Gastrocnemius medialis (tissue), 4 donors: ENCODE results near the gene PERM1. TPM values are rescaled to one million over a fixed set of nuclear protein-coding genes. Genes with fewer than 3 reads are reported as not detected.

Source experiments
- ATAC-seq, 2 donors: fragments of 150-250 bp; one replicate each; pipeline ENCODE4 v1.9.1; 2016
- DNase-seq, 2 donors: peaks; one replicate each; pipeline ENCODE4 v3.0.0-alpha.2; 2019
- H3K27ac ChIP-seq, 4 donors: fragments of 200-600 bp; sonication (generic); 1 replicate in 1 of 4; 2 replicates in 3 of 4; pipeline ENCODE4 v1.5.1; 2016 to 2018; ENCODE audit warnings: mild to moderate bottlenecking in 2 of 4, moderate library complexity in 1 of 4
- H3K27me3 ChIP-seq, 3 donors: fragments of 200-600 bp; sonication (generic) in 2 of 3; 1 replicate in 1 of 3; 2 replicates in 2 of 3; pipeline versions ENCODE4 v1.5.1 to v1.6.0; 2016 to 2019; ENCODE audit warnings: mild to moderate bottlenecking in 1 of 3, moderate library complexity in 1 of 3
- H3K36me3 ChIP-seq, 2 donors: fragments of 200-600 bp; sonication (generic) in 1 of 2; one replicate each; pipeline ENCODE4 v1.5.1; 2017 to 2018
- H3K4me1 ChIP-seq, 2 donors: fragments of 200-600 bp; sonication (generic) in 1 of 2; one replicate each; pipeline ENCODE4 v1.5.1; 2016 to 2017; ENCODE audit warnings: mild to moderate bottlenecking in 2 of 2
- H3K4me3 ChIP-seq, 4 donors: fragments of 200-600 bp; sonication (generic) in 3 of 4; 1 replicate in 1 of 4; 2 replicates in 3 of 4; pipeline ENCODE4 v1.5.1; 2016 to 2019; ENCODE audit warnings: mild to moderate bottlenecking in 2 of 4
- H3K9me3 ChIP-seq, 3 donors: fragments of 200-600 bp; sonication (generic) in 2 of 3; 1 replicate in 1 of 3; 2 replicates in 2 of 3; pipeline ENCODE4 v1.5.1; 2016 to 2019
- POLR2A ChIP-seq, 2 donors: fragments of 450-650 bp; IDR thresholded peaks; one replicate each; pipeline ENCODE4 v1.6.1; 2017; ENCODE audit warnings: antibody characterized with exemption in 2 of 2, mild to moderate bottlenecking in 2 of 2, moderate library complexity in 2 of 2
- in situ Hi-C, 4 donors: fragments of 200-750 bp; cut with MboI; loops; one replicate each; pipeline versions ENCODE4 v1.15.0 to v1.8.0; 2017; ENCODE audit warnings: low sequenced_read_pairs in 4 of 4
- intact Hi-C: fragments of 100-400 bp; cut with DNase I; formaldehyde crosslinking; loops from one replicate; pipeline ENCODE4 v1.15.1; 2023; ENCODE audit warnings: low total_unique reads
- total RNA-seq, 4 donors: library from RNA; depleted of rRNA; stranded (reverse); fragments of >200 nt; gene quantifications; one replicate each; pipeline versions ENCODE4 v1.1.0 to v1.2.3, GENCODE V29; 2016
- TF ChIP-seq, protein P1 (sequence below), 5 experiments: fragments of 450-650 bp in 3 of 5; fragments of 200-600 bp in 2 of 5; sonication (generic) in 2 of 5; IDR thresholded peaks in 4 of 5; conservative IDR thresholded peaks in 1 of 5; 1 replicate in 4 of 5; 2 replicates in 1 of 5; pipeline ENCODE4 v1.5.1; 2016 to 2019; ENCODE audit warnings: antibody characterized with exemption in 5 of 5, mild to moderate bottlenecking in 3 of 5, moderate library complexity in 3 of 5

The PERM1 gene
- total RNA-seq, 4 donors from 2014 or later, result 38.9 to 218 (median 98.8) TPM

GRCh38 chr1:1022302-1023009, 40.6 kb upstream of the PERM1 start:
- Histone ChIP-seq H3K36me3 (no peaks in the 10 kb centered on the region), H3K4me3 (no peak overlapping the region), H3K27ac (no peak overlapping the region), H3K4me1 (peaks cover 3 to 9% of the 10 kb centered on the region in 2 donors), H3K9me3 (no peaks in the 10 kb centered on the region), H3K27me3 (peaks cover 6 to 10% (median 10%) of the 10 kb centered on the region in 3 donors)
- intact Hi-C loops (no loop called here), in situ Hi-C loops (no loop called here)
- TF ChIP-seq, protein P1, sequence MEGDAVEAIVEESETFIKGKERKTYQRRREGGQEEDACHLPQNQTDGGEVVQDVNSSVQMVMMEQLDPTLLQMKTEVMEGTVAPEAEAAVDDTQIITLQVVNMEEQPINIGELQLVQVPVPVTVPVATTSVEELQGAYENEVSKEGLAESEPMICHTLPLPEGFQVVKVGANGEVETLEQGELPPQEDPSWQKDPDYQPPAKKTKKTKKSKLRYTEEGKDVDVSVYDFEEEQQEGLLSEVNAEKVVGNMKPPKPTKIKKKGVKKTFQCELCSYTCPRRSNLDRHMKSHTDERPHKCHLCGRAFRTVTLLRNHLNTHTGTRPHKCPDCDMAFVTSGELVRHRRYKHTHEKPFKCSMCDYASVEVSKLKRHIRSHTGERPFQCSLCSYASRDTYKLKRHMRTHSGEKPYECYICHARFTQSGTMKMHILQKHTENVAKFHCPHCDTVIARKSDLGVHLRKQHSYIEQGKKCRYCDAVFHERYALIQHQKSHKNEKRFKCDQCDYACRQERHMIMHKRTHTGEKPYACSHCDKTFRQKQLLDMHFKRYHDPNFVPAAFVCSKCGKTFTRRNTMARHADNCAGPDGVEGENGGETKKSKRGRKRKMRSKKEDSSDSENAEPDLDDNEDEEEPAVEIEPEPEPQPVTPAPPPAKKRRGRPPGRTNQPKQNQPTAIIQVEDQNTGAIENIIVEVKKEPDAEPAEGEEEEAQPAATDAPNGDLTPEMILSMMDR (IDR thresholded peaks at IDR 0.05 in 4 of 5, conservative IDR thresholded peaks at IDR 0.05 in 1 of 5), result no peak
- no peak for TF ChIP-seq POLR2A (IDR thresholded peaks at IDR 0.05)
- DNase-seq, result no peak
- ATAC-seq, result no peak

DNA sequence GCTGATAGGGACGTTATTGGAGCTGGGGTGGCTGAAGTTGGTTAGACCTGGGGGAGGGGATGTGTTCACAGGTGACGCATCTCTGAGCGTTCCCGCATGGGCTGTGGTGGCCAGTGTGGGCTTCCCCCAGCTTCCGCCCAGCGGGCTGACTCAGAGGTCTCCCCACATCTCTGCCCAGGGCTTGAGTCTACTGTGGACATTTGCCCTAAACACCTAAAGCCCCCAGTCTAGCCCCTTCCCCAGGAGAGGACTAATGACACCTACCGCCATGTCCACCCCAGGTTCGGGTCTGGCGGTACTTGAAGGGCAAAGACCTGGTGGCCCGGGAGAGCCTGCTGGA, 40.0 kb upstream of the PERM1 start:
- DNase-seq (no peak), ATAC-seq (no peak)
- Histone ChIP-seq H3K27me3 (peaks cover 6 to 10% (median 10%) of the 10 kb centered on the region in 3 donors), H3K9me3 (no peaks in the 10 kb centered on the region), H3K27ac (no peak overlapping the region), H3K36me3 (no peaks in the 10 kb centered on the region), H3K4me3 (no peak overlapping the region), H3K4me1 (peaks cover 3 to 9% of the 10 kb centered on the region in 2 donors)
- intact Hi-C loops (no loop called here), in situ Hi-C loops (no loop called here)
- TF ChIP-seq, protein P1 (IDR thresholded peaks at IDR 0.05 in 4 of 5, conservative IDR thresholded peaks at IDR 0.05 in 1 of 5), result no peak
- TF ChIP-seq POLR2A (IDR thresholded peaks at IDR 0.05), result no peak

DNA sequence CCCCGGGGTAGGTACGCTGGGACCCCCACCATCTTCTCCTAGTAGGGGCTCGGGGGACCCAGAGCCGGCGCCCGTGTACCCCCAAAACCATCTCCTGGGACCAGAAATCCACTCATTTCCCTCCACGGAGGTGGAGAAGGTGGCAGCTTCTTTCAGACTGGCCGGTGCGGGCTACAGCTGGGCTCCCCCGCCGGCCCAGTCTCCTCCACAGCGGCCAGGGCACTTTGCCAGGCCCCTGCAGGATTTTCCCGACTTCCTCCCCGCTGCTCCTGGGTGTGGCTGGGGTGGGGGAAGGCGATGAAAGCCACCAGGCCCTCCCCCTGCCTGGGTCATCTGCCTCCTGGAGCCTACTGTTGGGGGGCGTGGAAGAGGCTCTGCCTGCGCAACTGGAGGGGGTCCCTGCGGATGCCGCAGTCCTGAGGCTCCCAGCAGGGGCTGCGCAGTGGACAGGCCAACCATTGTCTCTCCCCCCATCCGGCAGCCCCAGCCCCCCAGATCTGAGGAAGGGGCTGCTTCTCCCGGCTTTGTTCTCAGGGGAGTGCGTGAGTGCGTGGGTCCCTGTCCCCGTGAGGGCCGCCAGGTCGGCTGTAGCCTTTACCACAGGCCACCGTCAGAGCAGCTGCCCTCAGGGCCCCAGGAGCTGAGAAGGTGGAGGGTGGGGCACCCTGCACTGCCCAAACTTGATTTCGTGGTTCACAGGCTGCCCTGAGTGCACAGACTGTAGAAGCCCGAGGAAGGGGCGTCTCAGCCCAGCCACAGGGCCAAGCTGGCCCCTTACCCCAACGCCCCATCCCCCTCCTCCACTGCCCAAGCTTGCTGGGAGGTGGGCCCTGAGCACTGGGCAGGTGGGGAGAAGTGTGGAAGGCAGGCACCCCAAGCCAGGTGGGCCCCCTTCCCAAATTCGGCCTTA, 39.4 kb upstream of the PERM1 start:
- Histone ChIP-seq H3K4me1 (peaks cover 3 to 9% of the 10 kb centered on the region in 2 donors), H3K36me3 (no peaks in the 10 kb centered on the region), H3K27me3 (peaks cover 6 to 10% (median 10%) of the 10 kb centered on the region in 3 donors), H3K9me3 (no peaks in the 10 kb centered on the region), H3K4me3 (peak overlapping the region; percentile 60 to 77 (median 68)), H3K27ac (peak overlapping the region in 1 of 4 donors; percentile 85)
- ATAC-seq (no peak), DNase-seq (no peak)
- intact Hi-C loops (no loop called here), in situ Hi-C loops (no loop called here)
- TF ChIP-seq, protein P1 (IDR thresholded peaks at IDR 0.05 in 4 of 5, conservative IDR thresholded peaks at IDR 0.05 in 1 of 5), result no peak
- no peak for TF ChIP-seq POLR2A (IDR thresholded peaks at IDR 0.05)

DNA sequence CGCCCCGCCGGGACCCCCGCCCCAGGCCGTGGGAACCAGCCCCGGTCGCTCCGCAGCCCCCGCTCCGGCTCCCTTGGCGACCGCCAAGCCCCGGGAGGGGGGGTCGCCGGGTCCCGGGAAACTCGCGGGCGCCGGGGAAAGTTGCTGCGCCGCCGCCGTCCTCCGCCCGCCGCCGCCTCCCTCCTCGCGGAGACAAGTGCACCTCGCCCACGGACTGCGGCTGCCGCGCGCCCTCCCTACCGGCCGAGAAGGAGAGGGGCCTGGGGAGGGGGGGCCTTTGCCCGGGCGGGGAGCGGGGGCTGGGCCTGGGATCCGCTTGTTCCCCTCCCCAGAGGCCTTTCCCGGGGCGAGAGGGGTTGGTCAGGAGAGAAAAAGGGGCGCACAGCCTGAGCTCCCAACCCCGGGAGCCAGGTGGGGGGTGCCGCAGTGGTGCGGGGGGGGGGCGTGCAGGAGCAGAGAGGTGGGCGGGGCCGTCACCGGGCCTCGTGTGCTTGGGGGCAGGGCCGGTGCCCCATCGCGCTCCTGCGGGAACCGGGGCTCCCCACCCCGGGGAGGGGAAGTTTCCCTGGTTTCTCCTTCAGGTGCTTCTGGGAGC, 38.6 kb upstream of the PERM1 start:
- no peak for DNase-seq
- H3K36me3 ChIP-seq, result no peaks in the 10 kb centered on the region
- no peaks in the 10 kb centered on the region for H3K9me3 ChIP-seq
- in situ Hi-C loops, result no loop called here
- H3K27ac ChIP-seq, result peak overlapping the region in 2 of 4 donors; percentile 85 to 90
- peaks cover 3 to 9% of the 10 kb centered on the region in 2 donors for H3K4me1 ChIP-seq
- TF ChIP-seq POLR2A (IDR thresholded peaks at IDR 0.05), result no peak
- TF ChIP-seq, protein P1 (IDR thresholded peaks at IDR 0.05 in 4 of 5, conservative IDR thresholded peaks at IDR 0.05 in 1 of 5), result no peak
- intact Hi-C loops, result no loop called here
- peak overlapping the region; percentile 60 to 77 (median 68) for H3K4me3 ChIP-seq
- no peak for ATAC-seq
- peaks cover 6 to 10% (median 10%) of the 10 kb centered on the region in 3 donors for H3K27me3 ChIP-seq
